ENCODE results near the gene TOM1L2. TPM values are rescaled to one million over a fixed set of nuclear protein-coding genes. Genes with fewer than 3 reads are reported as not detected.

TOM1L2 gene
- total and polyA plus RNA-seq, 2 of the 4 experiments (the other 2 are of a cell fraction): 34.4 to 51.7 TPM

DNA sequence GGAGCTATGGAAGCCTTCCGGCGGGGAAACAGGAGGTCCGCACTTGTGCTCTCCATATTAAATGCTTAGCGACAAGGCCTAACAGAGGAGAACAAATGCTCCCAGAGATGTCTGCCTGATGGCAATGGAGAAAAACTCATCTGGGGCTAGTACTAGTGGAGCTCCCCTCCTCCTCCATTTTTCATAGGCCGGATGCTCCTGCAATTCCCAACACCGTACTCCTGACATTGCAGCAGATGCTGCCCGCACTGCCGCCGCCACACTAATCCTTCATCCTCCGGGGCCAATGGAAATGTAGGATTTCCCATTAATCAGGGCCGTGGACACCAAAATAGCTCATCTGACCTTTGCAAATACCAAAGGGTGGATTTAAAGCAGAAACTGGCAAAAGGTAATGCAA is 27.5 kb downstream of the TOM1L2 start:
- H2AFZ ChIP-seq (replicated peaks; ENCODE audit: low read length, poor library complexity): no peak overlapping the region
- H3K4me1 ChIP-seq (ENCODE audit: control insufficient read depth, insufficient read depth, low read length): peaks cover 43% of the 10 kb centered on the region

More for the DNA sequence above, 27.5 kb downstream of the TOM1L2 start:
- Histone ChIP-seq H3K79me1 (ENCODE audit: low read depth in 1 of 2, low read length in 2 of 2) (peaks cover 36 to 84% of the 10 kb centered on the region in 2 experiments), H3K4me2 (ENCODE audit: low read depth, low read length) (no peak overlapping the region), H3K9me1 (ENCODE audit: insufficient read depth, low read length) (peaks cover 48% of the 10 kb centered on the region), H2AK9ac (replicated peaks; ENCODE audit: low read depth, low read length, poor library complexity) (peak overlapping the region; percentile 33), H2BK20ac (ENCODE audit: low read depth, low read length) (no peak overlapping the region; the same call in 1 of the 2 replicates), H3K27me3 (ENCODE audit: control insufficient read depth, insufficient read depth, low read length) (no peaks in the 10 kb centered on the region), H3K9ac (ENCODE audit: low read depth, low read length) (no peak overlapping the region), H3K18ac (ENCODE audit: low read depth, low read length) (no peak overlapping the region), H3K56ac (ENCODE audit: extremely low read depth, insufficient read depth, low read length) (no peak overlapping the region), H3K27ac (ENCODE audit: insufficient read depth, low read length) (no peak overlapping the region), H4K5ac (ENCODE audit: low read depth, low read length) (no peak overlapping the region), H3K23ac (ENCODE audit: low read depth, low read length) (no peak overlapping the region), H2BK15ac (ENCODE audit: low read depth, low read length) (no peak overlapping the region), H4K20me1 (ENCODE audit: insufficient read depth, low read length) (peaks cover 11% of the 10 kb centered on the region; the same call in 1 of the 2 replicates), H3K9me3 (ENCODE audit: control insufficient read depth, insufficient read depth, low read length) (no peaks in the 10 kb centered on the region), H3K4me3 (ENCODE audit: insufficient read depth, low read depth, low read length) (no peak overlapping the region), H4K8ac (ENCODE audit: low read depth in 2 of 2, low read length in 2 of 2) (no peak overlapping the region), H4K91ac (ENCODE audit: insufficient read depth, low read depth, low read length) (no peak overlapping the region), H2BK120ac (ENCODE audit: low read depth, low read length) (peak overlapping the region; percentile 13; the same call in 1 of the 2 replicates), H3K14ac (replicated peaks; ENCODE audit: low read depth, low read length) (no peak overlapping the region), H3K4ac (ENCODE audit: low read depth, low read length) (0 out of 2 replicates have a peak overlapping the region, but pooled peaks have one; percentile 14), H3K36me3 (ENCODE audit: control insufficient read depth, insufficient read depth, low read length) (no peaks in the 10 kb centered on the region), H2AK5ac (ENCODE audit: low read depth, low read length) (no peak overlapping the region), H2BK5ac (ENCODE audit: low read depth, low read length, poor library complexity, severe bottlenecking) (no peak overlapping the region)
- POLR2A ChIA-PET (ENCODE audit: unreplicated experiment): interaction anchor here (0.7 kb wide), 1 partner anchor 12 kb away, joined by 6 read pairs; no protein-coding TSS in a partner anchor
- intact Hi-C loops (cut with micrococcal nuclease) (no loop called here), in situ Hi-C loops (cut with MboI; ENCODE audit: low sequenced_read_pairs) (no loop called here), dilution Hi-C loops (cut with HindIII; ENCODE audit: low sequenced_read_pairs, unreplicated experiment) (no loop called here)
- no peak for DNase-seq
- 74% methylated on average over 3 of the region's 11 CpGs; no CpG with 5 or more reads in 1 of the 2 experiments for WGBS, 2 experiments (ENCODE audit: extremely low coverage in 2 of 2, insufficient read length in 1 of 2)
- TF ChIP-seq MXI1 (IDR thresholded peaks at IDR 0.05; ENCODE audit: borderline replicate concordance, low read depth, low read length) (no peak), CHD1 (IDR thresholded peaks at IDR 0.05; ENCODE audit: low read depth, low read length) (no peak)
- TF ChIP-seq, protein P1, sequence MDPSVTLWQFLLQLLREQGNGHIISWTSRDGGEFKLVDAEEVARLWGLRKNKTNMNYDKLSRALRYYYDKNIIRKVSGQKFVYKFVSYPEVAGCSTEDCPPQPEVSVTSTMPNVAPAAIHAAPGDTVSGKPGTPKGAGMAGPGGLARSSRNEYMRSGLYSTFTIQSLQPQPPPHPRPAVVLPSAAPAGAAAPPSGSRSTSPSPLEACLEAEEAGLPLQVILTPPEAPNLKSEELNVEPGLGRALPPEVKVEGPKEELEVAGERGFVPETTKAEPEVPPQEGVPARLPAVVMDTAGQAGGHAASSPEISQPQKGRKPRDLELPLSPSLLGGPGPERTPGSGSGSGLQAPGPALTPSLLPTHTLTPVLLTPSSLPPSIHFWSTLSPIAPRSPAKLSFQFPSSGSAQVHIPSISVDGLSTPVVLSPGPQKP (IDR thresholded peaks at IDR 0.05; ENCODE audit: borderline replicate concordance, low read depth, low read length): no peak
- TF ChIP-seq, protein P2, sequence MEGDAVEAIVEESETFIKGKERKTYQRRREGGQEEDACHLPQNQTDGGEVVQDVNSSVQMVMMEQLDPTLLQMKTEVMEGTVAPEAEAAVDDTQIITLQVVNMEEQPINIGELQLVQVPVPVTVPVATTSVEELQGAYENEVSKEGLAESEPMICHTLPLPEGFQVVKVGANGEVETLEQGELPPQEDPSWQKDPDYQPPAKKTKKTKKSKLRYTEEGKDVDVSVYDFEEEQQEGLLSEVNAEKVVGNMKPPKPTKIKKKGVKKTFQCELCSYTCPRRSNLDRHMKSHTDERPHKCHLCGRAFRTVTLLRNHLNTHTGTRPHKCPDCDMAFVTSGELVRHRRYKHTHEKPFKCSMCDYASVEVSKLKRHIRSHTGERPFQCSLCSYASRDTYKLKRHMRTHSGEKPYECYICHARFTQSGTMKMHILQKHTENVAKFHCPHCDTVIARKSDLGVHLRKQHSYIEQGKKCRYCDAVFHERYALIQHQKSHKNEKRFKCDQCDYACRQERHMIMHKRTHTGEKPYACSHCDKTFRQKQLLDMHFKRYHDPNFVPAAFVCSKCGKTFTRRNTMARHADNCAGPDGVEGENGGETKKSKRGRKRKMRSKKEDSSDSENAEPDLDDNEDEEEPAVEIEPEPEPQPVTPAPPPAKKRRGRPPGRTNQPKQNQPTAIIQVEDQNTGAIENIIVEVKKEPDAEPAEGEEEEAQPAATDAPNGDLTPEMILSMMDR (conservative IDR thresholded peaks at IDR 0.05; ENCODE audit: low read depth, low read length): no peak
- CTCF ChIA-PET: interaction anchor here (1.1 kb wide), 1 partner anchor 25 kb away, joined by 3 read pairs; no protein-coding TSS in a partner anchor
- BruUV-seq (replicated peaks): no TSS peak
- no peak for ATAC-seq (ENCODE audit: low read depth)

All from IMR-90 (cell line).